Measurements from ENCODE around the gene ALDH4A1. TPM values are rescaled to one million over a fixed set of nuclear protein-coding genes. Genes with fewer than 3 reads are reported as not detected.

Gene ALDH4A1
- total RNA-seq, 1 donor from 2014 or later: 16.6 TPM

GRCh38 chr1:18941221-18942141 lies 39.1 kb upstream of the ALDH4A1 start:
- no peaks in the 10 kb centered on the region for H3K36me3 ChIP-seq
- peak overlapping the region; percentile 23 to 45 for H3K27ac ChIP-seq
- no peaks in the 10 kb centered on the region for H3K9me3 ChIP-seq
- DNase-seq (ENCODE audit: low spot score in 2 of 2): no peak
- peaks cover 39 to 63% of the 10 kb centered on the region in 2 donors for H3K4me1 ChIP-seq
- no peak overlapping the region for H3K4me3 ChIP-seq
- no peak for TF ChIP-seq CTCF (IDR thresholded peaks at IDR 0.05)
- intact Hi-C loops (cut with DNase I): no loop called here
- no peaks in the 10 kb centered on the region for H3K27me3 ChIP-seq

DNA sequence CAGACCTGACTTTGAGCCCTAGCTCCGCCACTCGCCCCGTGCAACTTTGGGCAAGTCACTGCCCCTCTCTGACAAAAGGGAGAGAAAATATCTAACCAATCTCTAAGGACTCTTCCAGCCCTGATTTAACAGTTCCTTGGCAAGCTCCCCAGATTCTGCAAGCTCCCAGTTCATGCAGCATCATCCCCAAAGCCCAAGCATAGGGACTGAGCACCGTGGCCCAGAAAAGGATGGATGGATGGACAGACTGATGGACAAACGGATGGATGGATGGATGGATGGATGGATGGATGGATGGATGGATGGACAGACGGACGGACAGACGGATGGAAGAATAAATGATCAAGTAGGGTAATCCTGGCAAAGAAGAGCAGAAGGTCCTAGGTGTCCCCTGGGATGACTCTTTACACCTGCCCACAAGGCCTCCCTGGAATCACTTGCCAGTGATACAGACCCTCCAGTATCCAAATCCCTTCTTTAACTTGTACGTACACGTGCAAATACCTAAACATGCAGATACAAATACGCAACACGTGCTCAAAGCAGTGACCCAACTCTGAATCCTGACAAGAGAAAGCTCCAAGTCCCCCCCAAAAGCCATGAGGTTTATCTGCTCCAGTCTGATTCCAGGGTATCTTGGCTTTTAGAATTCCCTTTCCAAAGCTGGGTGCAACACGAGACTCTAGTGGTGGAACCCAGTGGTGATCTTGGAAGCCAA lies 38.1 kb upstream of the ALDH4A1 start:
- Histone ChIP-seq H3K36me3 (no peaks in the 10 kb centered on the region), H3K9me3 (no peaks in the 10 kb centered on the region), H3K4me1 (peaks cover 36 to 60% of the 10 kb centered on the region in 2 donors), H3K4me3 (no peak overlapping the region), H3K27me3 (no peaks in the 10 kb centered on the region), H3K27ac (peak overlapping the region; percentile 4 to 7)
- no peak for DNase-seq (ENCODE audit: low spot score in 2 of 2)
- no peak for TF ChIP-seq CTCF (IDR thresholded peaks at IDR 0.05)
- intact Hi-C loops (cut with DNase I): no loop called here

DNA sequence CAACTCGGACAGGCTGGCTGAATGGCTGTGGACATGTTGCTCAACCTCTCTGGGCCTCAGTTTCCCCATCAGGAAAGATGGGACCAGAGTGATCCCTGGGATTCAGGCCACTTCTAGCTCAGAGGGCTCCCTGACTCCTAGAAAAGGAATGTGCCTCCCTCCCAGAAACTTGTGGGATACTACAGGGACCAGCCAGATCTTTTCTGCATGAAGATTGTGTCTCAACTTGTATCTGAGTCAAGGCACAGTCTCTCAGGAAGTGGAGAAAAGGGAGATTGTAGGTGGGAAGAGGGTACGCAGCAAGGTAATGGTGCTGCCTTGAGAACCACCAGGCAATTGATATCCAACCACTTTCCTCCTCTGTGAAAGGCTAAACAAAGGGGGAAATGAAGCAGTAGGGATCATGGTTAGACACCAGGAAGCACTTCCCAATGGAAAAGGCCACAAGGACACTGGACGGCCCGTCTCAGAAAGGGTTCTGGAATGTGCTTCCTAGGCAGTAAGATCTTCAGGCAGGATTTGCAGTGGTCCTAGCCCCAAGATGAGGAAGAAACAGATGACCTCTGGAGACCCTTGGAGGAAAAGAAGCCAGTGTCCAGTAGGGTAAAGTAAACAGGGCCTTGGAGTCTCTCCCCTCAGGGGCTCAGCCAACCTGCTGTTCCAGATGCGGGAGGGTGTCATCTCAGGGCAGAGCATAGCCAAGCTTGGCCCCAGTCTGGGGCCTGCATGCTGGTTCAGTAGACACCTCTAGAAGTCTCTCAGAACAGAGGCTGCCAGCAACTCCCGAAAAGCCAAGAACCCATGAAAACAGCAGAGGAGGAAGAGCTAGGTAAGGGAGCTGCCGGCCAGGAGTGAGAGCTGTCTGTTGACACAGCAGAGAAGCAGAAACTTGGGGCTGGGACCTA lies 37.3 kb upstream of the ALDH4A1 start:
- intact Hi-C loops (cut with DNase I): no loop called here
- H3K4me3 ChIP-seq: no peak overlapping the region
- H3K36me3 ChIP-seq: no peaks in the 10 kb centered on the region
- peaks cover 28 to 52% of the 10 kb centered on the region in 2 donors for H3K4me1 ChIP-seq
- no peaks in the 10 kb centered on the region for H3K9me3 ChIP-seq
- H3K27ac ChIP-seq: peak overlapping the region; percentile 4 to 19
- DNase-seq (ENCODE audit: low spot score in 2 of 2): no peak
- no peak for TF ChIP-seq CTCF (IDR thresholded peaks at IDR 0.05)
- H3K27me3 ChIP-seq: no peaks in the 10 kb centered on the region

- DNase-seq (ENCODE audit: low spot score in 2 of 2): no peak
- TF ChIP-seq CTCF (IDR thresholded peaks at IDR 0.05): no peak
- intact Hi-C loops (cut with DNase I): no loop called here
- Histone ChIP-seq H3K27ac (peak overlapping the region; percentile 4 to 19), H3K36me3 (no peaks in the 10 kb centered on the region), H3K9me3 (no peaks in the 10 kb centered on the region), H3K27me3 (no peaks in the 10 kb centered on the region), H3K4me1 (peaks cover 27 to 46% of the 10 kb centered on the region in 2 donors), H3K4me3 (no peak overlapping the region)
These were observed 36.3 kb upstream of the ALDH4A1 start for GRCh38 chr1:18938707-18939070.

DNA sequence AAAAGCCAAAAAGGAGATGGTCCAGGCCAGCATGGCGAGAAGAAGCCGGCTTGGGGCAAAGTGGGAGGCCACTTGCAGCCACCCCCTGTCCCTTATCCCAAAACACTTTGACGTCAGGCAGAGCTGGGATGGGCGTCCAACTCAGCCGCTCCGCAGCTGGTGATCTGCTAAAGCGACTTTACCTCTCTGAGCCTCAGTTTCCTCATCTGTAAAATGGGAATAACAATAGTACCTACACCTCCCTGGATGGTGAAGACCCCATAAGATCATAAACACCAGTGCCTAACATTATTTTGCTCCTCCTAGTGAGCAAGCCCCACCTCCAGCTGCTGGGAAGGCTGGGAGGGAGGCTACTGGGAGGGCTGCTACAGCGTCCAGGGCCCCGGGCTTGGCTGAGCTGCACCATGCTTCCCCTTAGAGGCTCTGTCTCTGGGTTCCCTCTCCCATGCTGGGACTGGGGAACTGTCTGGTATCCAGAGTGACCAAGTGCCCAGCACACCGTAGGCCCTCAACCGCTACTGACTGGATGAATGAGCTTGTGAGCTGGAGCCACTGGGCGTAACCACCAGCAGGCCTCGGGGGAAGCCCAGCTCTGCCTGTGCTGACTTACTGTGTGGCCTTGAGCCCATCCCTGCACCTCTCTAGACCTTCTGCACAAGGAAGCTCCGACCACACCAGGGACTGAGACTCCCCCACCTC lies 35.8 kb upstream of the ALDH4A1 start:
- Histone ChIP-seq H3K4me1 (peaks cover 27 to 49% of the 10 kb centered on the region in 2 donors), H3K9me3 (no peaks in the 10 kb centered on the region), H3K4me3 (no peak overlapping the region), H3K27ac (peak overlapping the region; percentile 4 to 19), H3K36me3 (no peaks in the 10 kb centered on the region), H3K27me3 (no peaks in the 10 kb centered on the region)
- no peak for TF ChIP-seq CTCF (IDR thresholded peaks at IDR 0.05)
- DNase-seq (ENCODE audit: low spot score in 2 of 2): no peak
- intact Hi-C loops (cut with DNase I): no loop called here

Measured in ascending aorta (tissue), 2 donors.